GM18909 (cell line): ENCODE measurements around the gene FARP1.
A peak's percentile ranks its signal among the peaks of the same experiment; 100 is the strongest.

Experiments
- ATAC-seq: cut with Tn5 transposase; IDR thresholded peaks from one replicate; pipeline ENCODE4 v1.9.1; 2021; ENCODE audit warnings: mild to moderate bottlenecking; ENCODE audit not compliant: unreplicated experiment, poor library complexity

FARP1 gene

GRCh38 chr13:98374750-98375149 is 231.9 kb downstream of the FARP1 start:
- ATAC-seq = peak; percentile 54

- no peak for ATAC-seq
These were observed 234.9 kb downstream of the FARP1 start for GRCh38 chr13:98377635-98378378.

GRCh38 chr13:98384739-98385138 is 241.8 kb downstream of the FARP1 start:
- no peak for ATAC-seq

- no peak for ATAC-seq
These were observed 242.7 kb downstream of the FARP1 start for GRCh38 chr13:98385606-98386005.

DNA sequence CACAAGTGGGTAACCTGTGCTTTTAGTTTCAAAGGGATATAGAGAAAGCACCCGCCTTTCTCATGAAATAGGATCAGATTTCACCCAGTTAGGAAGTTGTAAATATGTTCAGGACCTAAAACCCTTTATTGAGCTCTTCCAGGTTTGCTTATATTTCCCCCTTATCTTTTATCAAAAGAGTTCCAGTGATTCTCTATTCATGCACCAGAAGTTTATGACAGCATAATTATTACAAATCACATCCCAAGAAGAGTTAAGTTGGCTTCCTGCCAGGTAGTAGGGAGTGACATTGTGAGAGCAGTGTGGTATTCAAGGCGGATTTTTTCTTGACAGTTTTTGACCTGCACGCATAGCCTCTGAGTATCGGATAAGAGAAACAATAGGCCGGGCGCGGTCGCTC is 243.7 kb downstream of the FARP1 start:
- no peak for ATAC-seq

DNA sequence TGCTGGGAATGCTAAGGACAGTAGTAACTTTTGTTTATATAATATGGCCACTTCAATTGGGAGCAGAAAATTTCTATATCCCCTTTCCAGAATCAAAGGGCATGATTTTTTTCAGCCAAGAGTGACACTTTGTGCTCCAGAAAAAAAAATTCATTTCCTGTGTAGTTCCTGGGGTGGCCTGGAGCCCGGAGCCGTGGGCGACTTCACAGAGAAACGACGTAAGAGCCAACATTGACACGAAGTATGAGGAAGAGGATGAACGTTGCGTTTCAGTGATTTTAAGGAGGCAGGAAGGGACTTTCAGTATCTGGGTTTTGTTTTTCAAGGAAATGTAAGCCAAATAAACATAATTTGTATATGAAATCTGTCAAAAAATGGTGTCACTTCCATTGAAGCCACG is 246.4 kb downstream of the FARP1 start:
- no peak for ATAC-seq

GRCh38 chr13:98390086-98390715 is 247.3 kb downstream of the FARP1 start:
- no peak for ATAC-seq

DNA sequence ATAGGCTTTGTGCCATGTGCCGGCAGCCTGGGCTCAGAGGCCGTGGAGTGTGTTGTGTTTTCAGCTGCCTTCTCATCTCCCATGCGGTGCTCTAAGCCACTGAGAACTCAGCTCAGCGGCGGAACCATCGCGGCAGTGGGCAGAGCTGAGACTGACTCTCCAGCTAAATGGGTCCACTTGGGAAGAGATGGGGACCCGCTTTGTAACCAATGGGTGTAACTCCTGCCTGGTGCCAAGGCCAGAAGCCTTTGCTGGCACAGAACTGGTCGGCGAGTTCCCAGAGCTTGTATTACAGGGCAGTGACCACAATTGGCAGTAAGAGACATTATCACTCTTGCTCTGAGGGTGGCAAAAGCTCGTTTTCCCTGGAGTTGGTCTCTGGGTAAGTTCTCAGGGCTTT is 251.0 kb downstream of the FARP1 start:
- no peak for ATAC-seq

GRCh38 chr13:98394820-98395510 is 252.1 kb downstream of the FARP1 start:
- ATAC-seq = no peak

- ATAC-seq = no peak
These were observed 253.3 kb downstream of the FARP1 start for GRCh38 chr13:98396071-98396710.

DNA sequence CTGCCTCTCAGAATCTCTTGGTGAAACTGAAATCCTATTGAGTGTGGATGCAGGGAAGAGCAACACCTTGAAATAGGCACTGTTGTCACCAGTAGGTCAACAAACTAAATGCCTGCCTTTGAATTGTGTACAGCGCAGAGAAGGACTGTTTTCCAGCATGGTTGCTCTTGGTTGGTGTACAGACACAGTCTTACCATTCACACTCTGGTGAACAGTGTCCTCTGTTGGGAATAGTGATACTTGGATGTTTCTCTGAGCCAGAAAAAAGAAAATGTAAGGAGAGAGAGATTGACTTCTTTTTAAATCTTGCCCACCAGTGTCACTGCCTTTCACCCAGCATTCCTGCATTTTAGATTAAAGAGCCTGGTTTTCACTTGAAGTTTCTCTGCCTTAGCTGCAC is 254.3 kb downstream of the FARP1 start:
- no peak for ATAC-seq

DNA sequence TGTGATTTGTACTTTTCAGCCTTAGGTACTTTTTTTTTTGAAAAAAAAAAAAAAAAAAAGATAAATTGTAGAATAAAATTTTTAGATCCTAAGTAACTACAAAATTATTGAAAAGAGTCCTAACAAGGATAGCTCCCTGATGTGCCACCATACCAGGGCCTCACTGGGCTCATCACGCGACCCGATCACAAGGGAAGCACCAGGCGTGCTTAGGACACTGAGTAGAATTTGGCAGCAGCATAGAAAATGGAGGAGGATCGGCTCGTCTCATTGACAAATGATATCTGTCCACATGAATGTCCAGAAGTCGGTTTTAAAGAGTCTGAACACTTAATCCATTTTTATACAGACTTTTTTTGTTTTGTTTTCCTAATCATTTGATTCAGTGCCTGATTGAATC is 255.0 kb downstream of the FARP1 start:
- ATAC-seq = no peak

DNA sequence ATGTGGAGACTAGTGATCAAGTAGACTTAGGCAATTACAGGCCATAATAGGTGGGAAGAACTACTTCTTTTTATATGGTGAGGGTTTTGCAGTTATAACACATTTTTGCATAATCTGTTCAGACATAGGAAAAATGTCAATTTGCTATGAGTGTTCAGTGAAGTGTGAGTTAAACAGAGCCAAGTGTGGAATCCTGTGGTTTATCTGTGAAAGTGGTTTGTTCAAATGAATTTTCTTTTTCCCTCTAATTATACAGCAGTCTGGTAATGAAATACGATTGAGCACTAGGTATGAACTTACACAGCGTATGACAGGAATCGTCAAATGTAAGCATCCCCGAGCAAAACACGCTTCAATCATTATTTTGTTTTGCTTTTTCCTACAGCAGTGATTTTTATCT is 255.7 kb downstream of the FARP1 start:
- no peak for ATAC-seq

DNA sequence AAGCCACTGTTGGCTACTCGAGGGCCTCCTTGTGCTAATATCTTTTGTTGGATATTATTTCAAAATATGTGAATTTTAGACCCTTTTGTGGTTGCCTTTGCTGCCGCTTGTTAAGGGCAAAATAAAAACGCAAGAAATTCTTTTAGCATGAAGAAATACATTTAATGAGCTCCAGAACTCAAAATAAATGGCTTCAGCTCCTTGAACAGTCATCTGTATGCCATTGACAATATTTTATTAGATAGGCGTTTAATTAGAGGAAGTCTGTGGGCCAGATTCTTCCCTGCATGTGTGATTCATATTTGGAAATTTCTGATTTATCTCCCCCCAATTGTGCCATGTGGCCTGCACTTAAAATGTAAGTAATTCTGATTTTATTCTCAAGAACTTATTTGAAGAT is 256.9 kb downstream of the FARP1 start:
- ATAC-seq = no peak

DNA sequence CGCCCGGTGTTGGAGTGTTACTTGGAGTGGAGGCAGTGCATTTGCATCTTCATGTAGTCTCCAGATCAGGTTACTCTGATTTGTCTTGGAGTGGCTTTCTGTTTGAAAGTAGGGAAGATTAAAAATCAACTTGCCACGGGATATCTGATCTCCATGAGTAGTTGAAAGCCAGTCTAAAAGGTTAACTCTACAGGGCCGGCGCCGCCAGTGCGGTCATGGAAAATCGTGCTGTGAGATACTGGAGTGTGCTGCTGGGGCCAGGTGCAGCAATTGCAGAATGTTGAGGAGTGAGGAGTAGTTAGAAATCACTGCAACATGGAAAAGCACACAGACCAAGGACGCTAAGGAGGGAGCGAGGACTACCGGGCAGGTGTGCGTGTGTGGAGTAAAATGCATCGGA is 259.0 kb downstream of the FARP1 start:
- no peak for ATAC-seq

- ATAC-seq = no peak
These were observed 260.2 kb downstream of the FARP1 start for GRCh38 chr13:98403076-98403475.

- no peak for ATAC-seq
These were observed 262.2 kb downstream of the FARP1 start for GRCh38 chr13:98405107-98405571.

DNA sequence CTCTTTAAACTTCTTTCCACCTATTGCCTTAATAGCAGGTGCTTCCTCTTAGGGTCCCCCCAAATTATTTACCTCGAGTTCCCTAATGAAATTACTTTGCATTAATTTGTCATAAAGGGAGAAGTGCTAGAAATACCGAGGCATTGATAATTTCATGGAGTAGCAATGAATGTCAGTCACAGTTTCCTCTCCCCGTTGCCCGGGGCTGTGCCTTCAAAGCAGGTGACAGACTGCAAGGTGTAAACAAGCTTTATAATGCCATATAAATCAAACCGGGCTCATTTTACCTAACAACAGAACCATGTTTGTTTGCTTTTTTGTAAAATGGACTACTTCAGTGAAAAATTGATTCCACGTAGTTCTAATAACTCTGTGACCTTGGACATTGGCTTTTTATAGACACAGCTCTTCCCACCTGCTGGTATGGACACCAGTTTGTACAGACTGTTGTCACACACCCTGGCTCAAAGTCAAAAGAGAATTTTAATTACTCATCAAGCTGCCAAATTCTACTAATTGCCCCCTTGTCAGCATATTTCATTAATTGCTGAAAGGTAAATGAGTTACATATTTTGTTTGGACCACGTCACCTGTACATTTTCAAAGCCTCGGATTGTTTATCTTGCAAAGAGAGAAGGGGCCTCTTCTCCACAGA is 262.9 kb downstream of the FARP1 start:
- ATAC-seq = no peak

DNA sequence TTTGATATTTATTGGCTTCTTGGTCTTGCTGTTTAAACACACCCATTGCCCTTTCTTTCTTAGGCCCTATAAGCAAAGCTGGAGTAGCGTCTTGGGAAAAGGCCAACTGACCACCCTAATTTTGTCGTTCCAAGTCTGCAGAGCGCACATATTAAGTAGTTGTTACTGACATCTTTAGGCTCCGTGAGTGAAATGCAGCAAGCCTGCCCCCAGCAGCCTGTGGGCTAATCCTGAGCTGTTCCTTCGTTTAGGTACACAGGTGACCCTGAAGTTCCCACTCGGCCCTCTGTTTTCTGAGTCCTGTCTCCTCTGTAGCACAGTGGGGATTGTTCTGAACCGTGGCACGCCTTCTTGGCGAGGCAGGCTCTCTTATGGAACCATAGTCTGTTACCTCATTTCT is 263.5 kb downstream of the FARP1 start:
- no peak for ATAC-seq

- ATAC-seq = no peak
These were observed 264.1 kb downstream of the FARP1 start for GRCh38 chr13:98406971-98407370.
